NCI-H2227 (cell line): ENCODE measurements around the gene IL5RA.

Experiments
- DNase-seq: peaks from one replicate; lab custom pipeline; 2025; ENCODE audit not compliant: unreplicated experiment; lab: John Stamatoyannopoulos, UW

The IL5RA gene

GRCh38 chr3:3107858-3108257 is 2.3 kb downstream of the IL5RA start:
- no peak for DNase-seq

- DNase-seq = no peak
These were observed 3.0 kb downstream of the IL5RA start for GRCh38 chr3:3107181-3107580.

- no peak for DNase-seq
These were observed 4.4 kb downstream of the IL5RA start for GRCh38 chr3:3105815-3106214.

- no peak for DNase-seq
These were observed 4.9 kb downstream of the IL5RA start for GRCh38 chr3:3105246-3105645.

- no peak for DNase-seq
These were observed 7.4 kb downstream of the IL5RA start for GRCh38 chr3:3102751-3103150.

- no peak for DNase-seq
These were observed 8.3 kb downstream of the IL5RA start for GRCh38 chr3:3101660-3102458.

GRCh38 chr3:3097958-3098357 is 12.2 kb downstream of the IL5RA start:
- DNase-seq = no peak

GRCh38 chr3:3089017-3089416 is 21.2 kb downstream of the IL5RA start:
- no peak for DNase-seq

GRCh38 chr3:3087716-3088465 is 22.3 kb downstream of the IL5RA start:
- DNase-seq = no peak

GRCh38 chr3:3087279-3087678 is 22.9 kb downstream of the IL5RA start:
- no peak for DNase-seq

GRCh38 chr3:3086239-3086638 is 23.9 kb downstream of the IL5RA start:
- no peak for DNase-seq

- no peak for DNase-seq
These were observed 24.4 kb downstream of the IL5RA start for GRCh38 chr3:3085782-3086181.

- no peak for DNase-seq
These were observed 25.3 kb downstream of the IL5RA start for GRCh38 chr3:3084890-3085289.

GRCh38 chr3:3082234-3082924 is 27.8 kb downstream of the IL5RA start:
- DNase-seq = no peak

GRCh38 chr3:3081381-3082233 is 28.6 kb downstream of the IL5RA start:
- no peak for DNase-seq

- no peak for DNase-seq
These were observed 29.9 kb downstream of the IL5RA start for GRCh38 chr3:3080309-3080708.

GRCh38 chr3:3074551-3075257 is 35.5 kb downstream of the IL5RA start:
- no peak for DNase-seq

- no peak for DNase-seq
These were observed 39.0 kb downstream of the IL5RA start for GRCh38 chr3:3071136-3071535.

- no peak for DNase-seq
These were observed 40.5 kb downstream of the IL5RA start for GRCh38 chr3:3069723-3070122.

- no peak for DNase-seq
These were observed 41.8 kb downstream of the IL5RA start for GRCh38 chr3:3068358-3068881.
